H1 (cell line): Measurements from ENCODE around the gene ST8SIA5. TPM values are rescaled to one million over a fixed set of nuclear protein-coding genes. Genes with fewer than 3 reads are reported as not detected.

Experiments
- EP300 ChIP-seq, 2 experiments: IDR thresholded peaks; 1 replicate in 1 of 2; 2 replicates in 1 of 2; pipeline ENCODE4 v1.6.1; 2011 to 2012; ENCODE audit warnings: low read depth in 2 of 2, low read length in 2 of 2, mild to moderate bottlenecking in 2 of 2, borderline replicate concordance in 1 of 2, inconsistent platforms in 1 of 2, moderate library complexity in 1 of 2
- SIN3A ChIP-seq, 2 experiments: IDR thresholded peaks in 1 of 2; conservative IDR thresholded peaks in 1 of 2; 2 replicates each; pipeline ENCODE4 v1.6.1; 2011 to 2012; ENCODE audit warnings: low read length in 2 of 2, improper control_type of control experiment in 1 of 2, low read depth in 1 of 2, mild to moderate bottlenecking in 1 of 2
- SP1 ChIP-seq: IDR thresholded peaks from 2 replicates; pipeline ENCODE4 v1.6.1; 2011; ENCODE audit warnings: low read depth, low read length
- SP4 ChIP-seq: IDR thresholded peaks from 2 replicates; pipeline ENCODE4 v1.6.1; 2012; ENCODE audit warnings: low read length, inconsistent platforms
- SUZ12 ChIP-seq: fragments of 200-600 bp; sonication (generic); IDR thresholded peaks from 2 replicates; pipeline ENCODE4 v1.6.1; 2012; ENCODE audit warnings: mild to moderate bottlenecking, inconsistent platforms, low read length, moderate library complexity, mixed read lengths
- polyA plus RNA-seq, 7 experiments: library from polyadenylated mRNA; depleted of rRNA in 3 of 7; stranded (reverse) in 5 of 7; unstranded in 2 of 7; fragments of >200 nt in 5 of 7; fragments of 200-250 nt in 2 of 7; gene quantifications; 1 replicate in 5 of 7; 2 replicates in 1 of 7; 4 replicates in 1 of 7; pipeline versions ENCODE4 v1.2.1 to v1.2.3, GENCODE V29; 2011 to 2013; ENCODE audit warnings: missing spikeins in 2 of 7, mixed read lengths in 2 of 7
- total RNA-seq: library from RNA; stranded (reverse); fragmentation: NEBNext Ultra II Directional; extraction: Animal tissue kit (Norgen Biotek cat#: 25700); gene quantifications from 2 replicates; pipeline ENCODE4 v1.2.1, GENCODE V29; 2021
- TF ChIP-seq, protein P1 (sequence below): fragments of 300-600 bp; sonication (generic); IDR thresholded peaks from 2 replicates; pipeline ENCODE4 v1.7.1; 2012; ENCODE audit warnings: low read length, moderate library complexity, mild to moderate bottlenecking, inconsistent platforms; ENCODE audit not compliant: insufficient replicate concordance
- TF ChIP-seq, protein P2 (sequence below), 3 experiments: IDR thresholded peaks; 1 replicate in 2 of 3; 2 replicates in 1 of 3; pipeline versions ENCODE4 v1.5.1 to v1.6.1; 2011; ENCODE audit warnings: low read length in 3 of 3, mild to moderate bottlenecking in 3 of 3, inconsistent platforms in 2 of 3, low read depth in 1 of 3, moderate library complexity in 1 of 3; ENCODE audit not compliant: insufficient read depth in 1 of 3; ENCODE audit errors: control extremely low read depth in 1 of 3
- TF ChIP-seq, protein P3 (sequence below): IDR thresholded peaks from 2 replicates; pipeline ENCODE4 v1.6.1; 2011; ENCODE audit warnings: low read depth, mild to moderate bottlenecking, low read length; ENCODE audit not compliant: insufficient read depth

The ST8SIA5 gene
- total and polyA plus RNA-seq, 2 of the 8 experiments (the other 6 are each of a cell fraction or from before 2014, with no cell fraction given): 2.4 to 6.3 TPM

DNA sequence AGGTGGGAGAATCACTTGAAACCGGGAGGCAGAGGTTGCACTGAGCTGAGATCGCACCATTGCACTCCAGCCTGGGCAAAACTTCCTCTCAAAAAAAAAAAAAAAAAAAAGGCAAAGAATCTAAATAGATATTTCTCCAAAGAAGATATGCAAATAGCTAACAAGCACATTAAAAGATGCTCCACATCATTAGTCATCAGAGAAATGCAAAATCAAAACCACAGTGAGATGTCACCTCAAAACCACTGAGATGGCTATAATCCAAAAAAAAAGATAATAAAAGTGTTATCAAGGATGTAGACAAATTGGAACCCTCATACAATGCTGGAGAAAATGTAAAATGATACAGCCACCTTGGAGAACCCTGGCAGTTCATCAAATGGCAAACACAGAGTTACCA lies 8.4 kb downstream of the ST8SIA5 start (continued):
- TF ChIP-seq, protein P1, sequence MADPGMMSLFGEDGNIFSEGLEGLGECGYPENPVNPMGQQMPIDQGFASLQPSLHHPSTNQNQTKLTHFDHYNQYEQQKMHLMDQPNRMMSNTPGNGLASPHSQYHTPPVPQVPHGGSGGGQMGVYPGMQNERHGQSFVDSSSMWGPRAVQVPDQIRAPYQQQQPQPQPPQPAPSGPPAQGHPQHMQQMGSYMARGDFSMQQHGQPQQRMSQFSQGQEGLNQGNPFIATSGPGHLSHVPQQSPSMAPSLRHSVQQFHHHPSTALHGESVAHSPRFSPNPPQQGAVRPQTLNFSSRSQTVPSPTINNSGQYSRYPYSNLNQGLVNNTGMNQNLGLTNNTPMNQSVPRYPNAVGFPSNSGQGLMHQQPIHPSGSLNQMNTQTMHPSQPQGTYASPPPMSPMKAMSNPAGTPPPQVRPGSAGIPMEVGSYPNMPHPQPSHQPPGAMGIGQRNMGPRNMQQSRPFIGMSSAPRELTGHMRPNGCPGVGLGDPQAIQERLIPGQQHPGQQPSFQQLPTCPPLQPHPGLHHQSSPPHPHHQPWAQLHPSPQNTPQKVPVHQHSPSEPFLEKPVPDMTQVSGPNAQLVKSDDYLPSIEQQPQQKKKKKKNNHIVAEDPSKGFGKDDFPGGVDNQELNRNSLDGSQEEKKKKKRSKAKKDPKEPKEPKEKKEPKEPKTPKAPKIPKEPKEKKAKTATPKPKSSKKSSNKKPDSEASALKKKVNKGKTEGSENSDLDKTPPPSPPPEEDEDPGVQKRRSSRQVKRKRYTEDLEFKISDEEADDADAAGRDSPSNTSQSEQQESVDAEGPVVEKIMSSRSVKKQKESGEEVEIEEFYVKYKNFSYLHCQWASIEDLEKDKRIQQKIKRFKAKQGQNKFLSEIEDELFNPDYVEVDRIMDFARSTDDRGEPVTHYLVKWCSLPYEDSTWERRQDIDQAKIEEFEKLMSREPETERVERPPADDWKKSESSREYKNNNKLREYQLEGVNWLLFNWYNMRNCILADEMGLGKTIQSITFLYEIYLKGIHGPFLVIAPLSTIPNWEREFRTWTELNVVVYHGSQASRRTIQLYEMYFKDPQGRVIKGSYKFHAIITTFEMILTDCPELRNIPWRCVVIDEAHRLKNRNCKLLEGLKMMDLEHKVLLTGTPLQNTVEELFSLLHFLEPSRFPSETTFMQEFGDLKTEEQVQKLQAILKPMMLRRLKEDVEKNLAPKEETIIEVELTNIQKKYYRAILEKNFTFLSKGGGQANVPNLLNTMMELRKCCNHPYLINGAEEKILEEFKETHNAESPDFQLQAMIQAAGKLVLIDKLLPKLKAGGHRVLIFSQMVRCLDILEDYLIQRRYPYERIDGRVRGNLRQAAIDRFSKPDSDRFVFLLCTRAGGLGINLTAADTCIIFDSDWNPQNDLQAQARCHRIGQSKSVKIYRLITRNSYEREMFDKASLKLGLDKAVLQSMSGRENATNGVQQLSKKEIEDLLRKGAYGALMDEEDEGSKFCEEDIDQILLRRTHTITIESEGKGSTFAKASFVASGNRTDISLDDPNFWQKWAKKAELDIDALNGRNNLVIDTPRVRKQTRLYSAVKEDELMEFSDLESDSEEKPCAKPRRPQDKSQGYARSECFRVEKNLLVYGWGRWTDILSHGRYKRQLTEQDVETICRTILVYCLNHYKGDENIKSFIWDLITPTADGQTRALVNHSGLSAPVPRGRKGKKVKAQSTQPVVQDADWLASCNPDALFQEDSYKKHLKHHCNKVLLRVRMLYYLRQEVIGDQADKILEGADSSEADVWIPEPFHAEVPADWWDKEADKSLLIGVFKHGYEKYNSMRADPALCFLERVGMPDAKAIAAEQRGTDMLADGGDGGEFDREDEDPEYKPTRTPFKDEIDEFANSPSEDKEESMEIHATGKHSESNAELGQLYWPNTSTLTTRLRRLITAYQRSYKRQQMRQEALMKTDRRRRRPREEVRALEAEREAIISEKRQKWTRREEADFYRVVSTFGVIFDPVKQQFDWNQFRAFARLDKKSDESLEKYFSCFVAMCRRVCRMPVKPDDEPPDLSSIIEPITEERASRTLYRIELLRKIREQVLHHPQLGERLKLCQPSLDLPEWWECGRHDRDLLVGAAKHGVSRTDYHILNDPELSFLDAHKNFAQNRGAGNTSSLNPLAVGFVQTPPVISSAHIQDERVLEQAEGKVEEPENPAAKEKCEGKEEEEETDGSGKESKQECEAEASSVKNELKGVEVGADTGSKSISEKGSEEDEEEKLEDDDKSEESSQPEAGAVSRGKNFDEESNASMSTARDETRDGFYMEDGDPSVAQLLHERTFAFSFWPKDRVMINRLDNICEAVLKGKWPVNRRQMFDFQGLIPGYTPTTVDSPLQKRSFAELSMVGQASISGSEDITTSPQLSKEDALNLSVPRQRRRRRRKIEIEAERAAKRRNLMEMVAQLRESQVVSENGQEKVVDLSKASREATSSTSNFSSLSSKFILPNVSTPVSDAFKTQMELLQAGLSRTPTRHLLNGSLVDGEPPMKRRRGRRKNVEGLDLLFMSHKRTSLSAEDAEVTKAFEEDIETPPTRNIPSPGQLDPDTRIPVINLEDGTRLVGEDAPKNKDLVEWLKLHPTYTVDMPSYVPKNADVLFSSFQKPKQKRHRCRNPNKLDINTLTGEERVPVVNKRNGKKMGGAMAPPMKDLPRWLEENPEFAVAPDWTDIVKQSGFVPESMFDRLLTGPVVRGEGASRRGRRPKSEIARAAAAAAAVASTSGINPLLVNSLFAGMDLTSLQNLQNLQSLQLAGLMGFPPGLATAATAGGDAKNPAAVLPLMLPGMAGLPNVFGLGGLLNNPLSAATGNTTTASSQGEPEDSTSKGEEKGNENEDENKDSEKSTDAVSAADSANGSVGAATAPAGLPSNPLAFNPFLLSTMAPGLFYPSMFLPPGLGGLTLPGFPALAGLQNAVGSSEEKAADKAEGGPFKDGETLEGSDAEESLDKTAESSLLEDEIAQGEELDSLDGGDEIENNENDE: no peak
- TF ChIP-seq SP1: no peak
- TF ChIP-seq, protein P2, sequence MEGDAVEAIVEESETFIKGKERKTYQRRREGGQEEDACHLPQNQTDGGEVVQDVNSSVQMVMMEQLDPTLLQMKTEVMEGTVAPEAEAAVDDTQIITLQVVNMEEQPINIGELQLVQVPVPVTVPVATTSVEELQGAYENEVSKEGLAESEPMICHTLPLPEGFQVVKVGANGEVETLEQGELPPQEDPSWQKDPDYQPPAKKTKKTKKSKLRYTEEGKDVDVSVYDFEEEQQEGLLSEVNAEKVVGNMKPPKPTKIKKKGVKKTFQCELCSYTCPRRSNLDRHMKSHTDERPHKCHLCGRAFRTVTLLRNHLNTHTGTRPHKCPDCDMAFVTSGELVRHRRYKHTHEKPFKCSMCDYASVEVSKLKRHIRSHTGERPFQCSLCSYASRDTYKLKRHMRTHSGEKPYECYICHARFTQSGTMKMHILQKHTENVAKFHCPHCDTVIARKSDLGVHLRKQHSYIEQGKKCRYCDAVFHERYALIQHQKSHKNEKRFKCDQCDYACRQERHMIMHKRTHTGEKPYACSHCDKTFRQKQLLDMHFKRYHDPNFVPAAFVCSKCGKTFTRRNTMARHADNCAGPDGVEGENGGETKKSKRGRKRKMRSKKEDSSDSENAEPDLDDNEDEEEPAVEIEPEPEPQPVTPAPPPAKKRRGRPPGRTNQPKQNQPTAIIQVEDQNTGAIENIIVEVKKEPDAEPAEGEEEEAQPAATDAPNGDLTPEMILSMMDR (IDR thresholded peaks at IDR 0.05; ENCODE audit: control extremely low read depth in 1 of 3, insufficient read depth in 1 of 3, low read depth in 1 of 3, low read length in 3 of 3): no peak
- no peak for TF ChIP-seq SIN3A (conservative IDR thresholded peaks at IDR 0.05 in 1 of 2, IDR thresholded peaks at IDR 0.05 in 1 of 2; ENCODE audit: low read depth in 1 of 2, low read length in 2 of 2)
- no peak for TF ChIP-seq EP300 (IDR thresholded peaks at IDR 0.05; ENCODE audit: borderline replicate concordance in 1 of 2, low read depth in 2 of 2, low read length in 2 of 2)
- TF ChIP-seq, protein P3, sequence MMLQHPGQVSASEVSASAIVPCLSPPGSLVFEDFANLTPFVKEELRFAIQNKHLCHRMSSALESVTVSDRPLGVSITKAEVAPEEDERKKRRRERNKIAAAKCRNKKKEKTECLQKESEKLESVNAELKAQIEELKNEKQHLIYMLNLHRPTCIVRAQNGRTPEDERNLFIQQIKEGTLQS: no peak
- TF ChIP-seq SP4: no peak
- TF ChIP-seq SUZ12: no peak
